HCT116 (cell line): ENCODE data around the gene C4orf36. TPM values are rescaled to one million over a fixed set of nuclear protein-coding genes. Genes with fewer than 3 reads are reported as not detected.

ENCODE experiments used
- ATAC-seq: fragments of 200-7000 bp; cut with Tn5 transposase; 2 replicates; pipeline ENCODE4 v1.9.1; 2020; ENCODE audit warnings: mild to moderate bottlenecking, moderate library complexity
- BruUV-seq: library from RNA; stranded (reverse); fragments of 400-500 nt; replicated peaks from 2 replicates; lab custom pipeline; 2021; lab: Mats Ljungman, UMichigan
- CTCF ChIA-PET: fragments of 300-600 bp; sonication (Branson Sonifier 250); formaldehyde crosslinking; loops from one replicate; lab custom pipeline; 2021; ENCODE audit warnings: antibody characterized with exemption; lab: Charles Lee
- POLR2A ChIA-PET: fragments of 300-600, 350-600 bp; sonication (Branson Sonifier 250); formaldehyde crosslinking; loops from one replicate; lab custom pipeline; 2021; ENCODE audit warnings: antibody characterized with exemption; lab: Charles Lee
- RAD21 ChIA-PET, 2 experiments: fragments of 300-600 bp; sonication (Branson Sonifier 250); formaldehyde crosslinking; loops; one replicate each; lab custom pipeline; 2023; ENCODE audit warnings: low total read pairs in 2 of 2; ENCODE audit not compliant: uncharacterized antibody in 2 of 2, unreplicated experiment in 2 of 2, low non-redundant PET in 1 of 2; lab: Charles Lee
- DNase-seq: peaks from one replicate; pipeline ENCODE4 v3.0.0-alpha.2; 2010; ENCODE audit warnings: low read depth, low spot score
- H2AFZ ChIP-seq: fragments of 200-600 bp; shearing (Covaris generic), sonication (generic); 2 replicates; pipeline ENCODE4 v1.6.1; 2017; ENCODE audit warnings: low read depth, mixed run types, mixed read lengths, antibody characterized with exemption, low read length; ENCODE audit not compliant: poor library complexity, severe bottlenecking
- H3K27ac ChIP-seq: 2 replicates; pipeline ENCODE4 v1.5.1; 2012; ENCODE audit warnings: low read depth, low read length
- H3K27me3 ChIP-seq: fragments of 200-600 bp; sonication (generic); 2 replicates; pipeline ENCODE4 v1.6.1; 2016; ENCODE audit warnings: mixed run types, low read length, mixed read lengths; ENCODE audit not compliant: insufficient read depth
- H3K36me3 ChIP-seq, 2 experiments: fragments of 200-500 bp in 1 of 2; fragments of 200-600 bp in 1 of 2; sonication (Bioruptor generic) in 1 of 2; sonication (generic) in 1 of 2; 2 replicates each; pipeline versions ENCODE4 v1.5.1 to v1.6.1; 2014 to 2016; ENCODE audit warnings: low read length in 2 of 2, inconsistent platforms in 1 of 2, mixed read lengths in 1 of 2, mixed run types in 1 of 2; ENCODE audit not compliant: insufficient read depth in 2 of 2, control insufficient read depth in 1 of 2
- H3K4me1 ChIP-seq, 2 experiments: fragments of 200-600 bp in 1 of 2; sonication (generic) in 1 of 2; 2 replicates each; pipeline versions ENCODE4 v1.5.1 to v1.6.1; 2012 to 2017; ENCODE audit warnings: low read length in 2 of 2, inconsistent platforms in 1 of 2, mild to moderate bottlenecking in 1 of 2, mixed read lengths in 1 of 2, mixed run types in 1 of 2, moderate library complexity in 1 of 2; ENCODE audit not compliant: insufficient read depth in 2 of 2, control insufficient read depth in 1 of 2
- H3K4me2 ChIP-seq: fragments of 200-600 bp; sonication (generic); 2 replicates; pipeline ENCODE4 v1.6.1; 2017; ENCODE audit warnings: mixed run types, low read length, mixed read lengths
- H3K4me3 ChIP-seq, 2 experiments: fragments of 200-600 bp in 1 of 2; sonication (generic) in 1 of 2; replicated peaks in 1 of 2; 2 replicates each; pipeline ENCODE4 v1.5.1; 2011 to 2016; ENCODE audit warnings: low read length in 2 of 2, control low read depth in 1 of 2, low read depth in 1 of 2, mild to moderate bottlenecking in 1 of 2, mixed read lengths in 1 of 2, mixed run types in 1 of 2
- H3K79me2 ChIP-seq: fragments of 200-600 bp; sonication (generic); 2 replicates; pipeline ENCODE4 v1.6.1; 2017; ENCODE audit warnings: mild to moderate bottlenecking, mixed run types, low read length, moderate library complexity, mixed read lengths; ENCODE audit not compliant: insufficient read depth
- H3K9ac ChIP-seq: fragments of 200-600 bp; sonication (generic); 2 replicates; pipeline ENCODE4 v1.6.1; 2016; ENCODE audit warnings: low read length, mixed read lengths
- H3K9me2 ChIP-seq: fragments of 200-600 bp; sonication (generic), shearing (Covaris generic); 2 replicates; pipeline ENCODE4 v1.6.1; 2017; ENCODE audit warnings: mixed run types, mild to moderate bottlenecking, moderate library complexity; ENCODE audit not compliant: insufficient read depth
- H3K9me3 ChIP-seq, 2 experiments: fragments of 200-500 bp in 1 of 2; fragments of 200-600 bp in 1 of 2; sonication (Bioruptor generic) in 1 of 2; sonication (generic) in 1 of 2; 2 replicates each; pipeline ENCODE4 v1.6.1; 2014 to 2017; ENCODE audit warnings: low read length in 2 of 2, mixed read lengths in 2 of 2, inconsistent platforms in 1 of 2, low read depth in 1 of 2, mild to moderate bottlenecking in 1 of 2, mixed run types in 1 of 2, moderate library complexity in 1 of 2; ENCODE audit not compliant: control insufficient read depth in 1 of 2, insufficient read depth in 1 of 2
- H4K20me1 ChIP-seq: fragments of 200-600 bp; sonication (generic), shearing (Covaris generic); 2 replicates; pipeline ENCODE4 v1.6.1; 2017; ENCODE audit warnings: mixed run types, mild to moderate bottlenecking, moderate library complexity; ENCODE audit not compliant: insufficient read depth
- intact Hi-C: fragments of 100-400 bp; cut with micrococcal nuclease; formaldehyde crosslinking; loops from 2 replicates; pipeline ENCODE4 v1.10.0; 2022
- total RNA-seq: library from RNA; stranded (reverse); gene quantifications from one replicate; pipeline ENCODE4 v1.2.1, GENCODE V29; 2021; ENCODE audit not compliant: unreplicated experiment
- TF ChIP-seq, protein P1 (sequence below): IDR thresholded peaks from 2 replicates; pipeline ENCODE4 v1.6.1; 2011; ENCODE audit warnings: mild to moderate bottlenecking, low read length, moderate library complexity; ENCODE audit not compliant: insufficient replicate concordance; ENCODE audit errors: extremely low read depth

The C4orf36 gene
- total RNA-seq, 1 experiment from 2014 or later, result 1.8 TPM

DNA sequence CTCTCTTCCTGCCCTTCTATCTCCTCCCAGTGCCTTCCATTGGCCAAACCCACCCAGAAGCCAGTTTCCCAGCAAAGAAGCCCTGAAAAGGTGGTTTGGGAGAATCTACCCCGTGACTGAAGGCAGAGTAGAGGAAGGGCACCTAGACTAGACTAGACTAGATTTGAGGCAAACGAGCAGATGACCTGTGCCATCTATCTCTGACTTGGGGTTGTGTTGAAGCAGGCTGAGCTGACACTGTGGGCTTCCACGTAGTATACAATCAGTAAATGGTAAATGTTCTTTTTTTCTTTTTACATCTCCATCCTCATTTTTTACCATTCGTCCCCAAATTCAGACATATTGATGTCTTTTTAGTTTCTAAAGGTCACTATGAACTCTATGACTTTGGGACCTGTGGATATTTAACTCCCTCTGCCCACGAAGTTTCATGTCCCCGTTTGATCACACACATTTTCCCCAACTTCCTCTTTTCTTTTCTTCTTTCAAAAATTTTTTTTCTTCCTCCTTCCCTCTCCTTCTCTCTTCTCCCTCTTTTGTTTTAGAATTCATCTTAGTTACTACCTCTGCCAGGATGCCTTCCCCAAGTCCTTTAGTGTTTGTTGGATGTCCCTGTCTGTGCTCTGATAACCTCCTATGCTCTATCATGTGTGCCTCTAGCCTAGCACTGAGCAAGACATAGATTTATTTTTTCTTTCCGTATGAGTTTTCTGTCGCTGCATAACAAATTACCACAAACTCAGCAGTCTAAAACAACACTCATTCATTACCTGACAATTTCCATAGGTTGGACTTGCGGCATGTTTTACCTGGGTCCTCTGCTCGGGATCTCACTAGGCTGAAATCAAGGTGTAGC lies 36.4 kb upstream of the C4orf36 start:
- ATAC-seq, result no peak; the same call in 1 of the 2 replicates
- no peak overlapping the region for H2AFZ ChIP-seq

More for the DNA sequence above, 36.4 kb upstream of the C4orf36 start:
- ChIA-PET RAD21 (interaction anchor here in 1 of 2 experiments (0.6 kb wide), 1 partner anchor 16 kb away, joined by 3 read pairs; no protein-coding TSS in a partner anchor), POLR2A (interaction anchor here (0.7 to 1.7 kb wide), 2 partner anchors 7 to 32 kb away, joined by 3 to 11 read pairs; no protein-coding TSS in a partner anchor), CTCF (no interaction called here)
- intact Hi-C loops, result no loop called here
- DNase-seq, result no peak
- no TSS peak for BruUV-seq
- H3K9me3 ChIP-seq, result no peaks in the 10 kb centered on the region
- H3K9me2 ChIP-seq, result no peaks in the 10 kb centered on the region
- H3K4me2 ChIP-seq, result peak overlapping the region; percentile 75
- H3K27ac ChIP-seq, result peak overlapping the region; percentile 18; the same call in 1 of the 2 replicates
- no peaks in the 10 kb centered on the region for H3K79me2 ChIP-seq
- TF ChIP-seq, protein P1, sequence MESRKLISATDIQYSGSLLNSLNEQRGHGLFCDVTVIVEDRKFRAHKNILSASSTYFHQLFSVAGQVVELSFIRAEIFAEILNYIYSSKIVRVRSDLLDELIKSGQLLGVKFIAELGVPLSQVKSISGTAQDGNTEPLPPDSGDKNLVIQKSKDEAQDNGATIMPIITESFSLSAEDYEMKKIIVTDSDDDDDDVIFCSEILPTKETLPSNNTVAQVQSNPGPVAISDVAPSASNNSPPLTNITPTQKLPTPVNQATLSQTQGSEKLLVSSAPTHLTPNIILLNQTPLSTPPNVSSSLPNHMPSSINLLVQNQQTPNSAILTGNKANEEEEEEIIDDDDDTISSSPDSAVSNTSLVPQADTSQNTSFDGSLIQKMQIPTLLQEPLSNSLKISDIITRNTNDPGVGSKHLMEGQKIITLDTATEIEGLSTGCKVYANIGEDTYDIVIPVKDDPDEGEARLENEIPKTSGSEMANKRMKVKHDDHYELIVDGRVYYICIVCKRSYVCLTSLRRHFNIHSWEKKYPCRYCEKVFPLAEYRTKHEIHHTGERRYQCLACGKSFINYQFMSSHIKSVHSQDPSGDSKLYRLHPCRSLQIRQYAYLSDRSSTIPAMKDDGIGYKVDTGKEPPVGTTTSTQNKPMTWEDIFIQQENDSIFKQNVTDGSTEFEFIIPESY, result no peak
- H3K36me3 ChIP-seq, result no peaks in the 10 kb centered on the region
- no peaks in the 10 kb centered on the region for H3K27me3 ChIP-seq
- H3K9ac ChIP-seq, result no peak overlapping the region
- no peaks in the 10 kb centered on the region for H4K20me1 ChIP-seq
- peaks cover 25 to 45% of the 10 kb centered on the region in 2 experiments for H3K4me1 ChIP-seq
- H3K4me3 ChIP-seq, result no peak overlapping the region; a peak in 1 of 4 replicates
